ENCODE data around the gene SLC31A1. TPM values are rescaled to one million over a fixed set of nuclear protein-coding genes. Genes with fewer than 3 reads are reported as not detected.

SLC31A1 gene
- total and polyA plus RNA-seq, 12 donors = 10.2 to 105 (median 28.4) TPM

GRCh38 chr9:113210815-113211214 is 10.5 kb upstream of the SLC31A1 start:
- Histone ChIP-seq H3K36me3 (replicated peaks in 1 of 2) (peaks cover 0 to 46% of the 10 kb centered on the region in 2 donors), H3K4me1 (replicated peaks in 1 of 2) (peaks cover 0 to 18% of the 10 kb centered on the region in 2 donors), H3K9me3 (replicated peaks in 1 of 3) (no peaks in the 10 kb centered on the region), H3K27me3 (no peaks in the 10 kb centered on the region), H3K27ac (peak overlapping the region in 2 of 5 donors; percentile 53 to 59), H3K4me3 (no peak overlapping the region)
- DNase-seq = peak in 3 of 7 donors; percentile 31 to 38 (median 33)
- 86 to 93% (median 91%) methylated on average over 10 of the region's 10 CpGs for WGBS, 4 donors
- TF ChIP-seq CTCF (IDR thresholded peaks at IDR 0.05) (no peak), POLR2A (IDR thresholded peaks at IDR 0.05) (no peak)
- intact Hi-C loops (cut with DNase I) = no loop called here

GRCh38 chr9:113215132-113215531 is 6.2 kb upstream of the SLC31A1 start:
- H3K9me3 ChIP-seq (replicated peaks in 1 of 3) = no peaks in the 10 kb centered on the region
- H3K4me1 ChIP-seq (replicated peaks in 1 of 2) = peaks cover 3 to 46% of the 10 kb centered on the region in 2 donors
- peak overlapping the region in 1 of 5 donors; percentile 11 for H3K27ac ChIP-seq
- no peak for DNase-seq
- H3K27me3 ChIP-seq = no peaks in the 10 kb centered on the region
- 65 to 71% (median 67%) methylated on average over 3 of the region's 3 CpGs for WGBS, 4 donors
- H3K36me3 ChIP-seq (replicated peaks in 1 of 2) = peaks cover 0 to 6% of the 10 kb centered on the region in 2 donors
- TF ChIP-seq CTCF (IDR thresholded peaks at IDR 0.05) (no peak), POLR2A (IDR thresholded peaks at IDR 0.05) (no peak)
- H3K4me3 ChIP-seq = no peak overlapping the region
- intact Hi-C loops (cut with DNase I) = no loop called here

- Histone ChIP-seq H3K36me3 (replicated peaks in 1 of 2) (no peaks in the 10 kb centered on the region), H3K27ac (no peak overlapping the region), H3K4me1 (replicated peaks in 1 of 2) (peaks cover 8 to 50% of the 10 kb centered on the region in 2 donors), H3K9me3 (replicated peaks in 1 of 3) (no peaks in the 10 kb centered on the region), H3K4me3 (no peak overlapping the region), H3K27me3 (no peaks in the 10 kb centered on the region)
- WGBS, 4 donors = 89 to 91% (median 90%) methylated on average over 3 of the region's 3 CpGs
- DNase-seq = no peak
- TF ChIP-seq POLR2A (IDR thresholded peaks at IDR 0.05) = no peak
- no peak for TF ChIP-seq CTCF (IDR thresholded peaks at IDR 0.05)
- intact Hi-C loops (cut with DNase I) = no loop called here
Observed at GRCh38 chr9:113216406-113216805, 4.9 kb upstream of the SLC31A1 start.

GRCh38 chr9:113219186-113219936 is 2.0 kb upstream of the SLC31A1 start:
- Histone ChIP-seq H3K4me3 (peak overlapping the region in 1 of 4 donors; percentile 13), H3K4me1 (replicated peaks in 1 of 2) (peaks cover 14 to 56% of the 10 kb centered on the region in 2 donors)
- 67 to 77% (median 73%) methylated on average over 3 of the region's 3 CpGs for WGBS, 4 donors

More at GRCh38 chr9:113219186-113219936, 2.0 kb upstream of the SLC31A1 start:
- no peaks in the 10 kb centered on the region for H3K36me3 ChIP-seq (replicated peaks in 1 of 2)
- no peaks in the 10 kb centered on the region for H3K27me3 ChIP-seq
- no peaks in the 10 kb centered on the region for H3K9me3 ChIP-seq (replicated peaks in 1 of 3)
- intact Hi-C loops (cut with DNase I) = no loop called here
- TF ChIP-seq CTCF (IDR thresholded peaks at IDR 0.05) (no peak), POLR2A (IDR thresholded peaks at IDR 0.05) (no peak)
- peak overlapping the region in 4 of 5 donors; percentile 18 to 92 (median 64) for H3K27ac ChIP-seq
- no peak for DNase-seq

Data from adrenal gland (tissue), 12 donors.